Astrocyte of the spinal cord (primary cell): Measurements from ENCODE around the gene SP6.

Source experiments
- DNase-seq: peaks from one replicate; pipeline ENCODE4 v3.0.0; 2011; ENCODE audit warnings: low read depth, low spot score
- H3K4me3 ChIP-seq: 2 replicates; pipeline ENCODE4 v1.5.1; 2011; ENCODE audit warnings: low read depth, mild to moderate bottlenecking, low read length, moderate library complexity
- CTCF ChIP-seq: IDR thresholded peaks from 2 replicates; pipeline ENCODE4 v1.5.1; 2012; ENCODE audit warnings: low read depth, mild to moderate bottlenecking, low read length, inconsistent platforms
- in situ Hi-C: cut with HindIII; loops from 2 replicates; pipeline ENCODE4 v1.10.0; 2017; ENCODE audit warnings: low sequenced_read_pairs

Gene SP6

GRCh38 chr17:47808036-47808829 is 42.7 kb downstream of the SP6 start:
- no peak for DNase-seq
- no peak for TF ChIP-seq CTCF
- in situ Hi-C loops = no loop called here
- no peak overlapping the region for H3K4me3 ChIP-seq

- in situ Hi-C loops = no loop called here
- H3K4me3 ChIP-seq = no peak overlapping the region
- no peak for DNase-seq
- no peak for TF ChIP-seq CTCF
Observed at GRCh38 chr17:47807421-47807820, 43.5 kb downstream of the SP6 start.

- in situ Hi-C loops = no loop called here
- no peak overlapping the region for H3K4me3 ChIP-seq
- no peak for TF ChIP-seq CTCF
- no peak for DNase-seq
Observed at GRCh38 chr17:47806913-47807255, 44.1 kb downstream of the SP6 start.

- in situ Hi-C loops = no loop called here
- no peak for DNase-seq
- no peak overlapping the region for H3K4me3 ChIP-seq
- no peak for TF ChIP-seq CTCF
Observed at GRCh38 chr17:47806026-47806912, 44.7 kb downstream of the SP6 start.

DNA sequence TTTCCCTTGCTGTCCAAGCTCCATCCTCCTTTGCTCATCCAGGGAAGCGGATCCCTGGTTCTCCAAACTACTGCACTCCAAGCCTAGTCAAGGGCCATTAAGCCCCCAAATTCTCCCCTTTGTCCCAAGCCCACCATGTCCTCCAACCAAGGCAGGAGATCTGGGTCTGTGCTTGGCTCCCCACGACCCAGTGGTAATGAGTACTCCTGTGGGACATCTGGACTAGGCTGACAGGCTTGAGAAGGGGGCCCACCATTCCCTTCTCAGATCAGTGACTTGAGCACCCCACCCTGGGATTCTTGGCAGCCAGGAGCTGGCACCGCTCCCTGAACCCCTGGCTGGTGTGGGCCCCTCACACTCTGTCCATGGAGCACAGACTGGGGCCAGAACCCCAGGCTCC is 46.5 kb downstream of the SP6 start:
- no peak for DNase-seq
- in situ Hi-C loops = no loop called here
- H3K4me3 ChIP-seq = no peak overlapping the region
- no peak for TF ChIP-seq CTCF

DNA sequence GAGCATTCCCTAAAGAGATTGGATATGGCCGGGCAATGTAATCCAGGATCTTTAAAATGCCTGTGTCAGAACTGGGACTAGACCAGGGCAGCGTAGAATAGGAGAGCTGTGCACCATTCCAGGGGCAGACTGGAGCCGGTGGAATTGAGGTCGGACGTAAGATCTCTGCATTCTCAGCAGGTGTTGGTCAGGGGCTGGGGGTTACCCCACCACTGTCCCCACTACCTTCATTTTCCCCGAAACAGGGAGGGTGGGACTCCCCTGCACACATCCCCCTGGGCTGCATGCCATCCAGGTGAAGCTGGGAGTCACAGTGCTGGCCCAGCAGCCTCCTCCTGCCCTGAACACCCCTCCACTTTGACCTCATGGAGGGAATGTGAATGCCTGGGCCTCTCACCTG is 47.2 kb downstream of the SP6 start:
- no peak overlapping the region for H3K4me3 ChIP-seq
- in situ Hi-C loops = no loop called here
- no peak for DNase-seq
- TF ChIP-seq CTCF = no peak
